ENCODE results near the gene MAP3K12.
A peak's percentile ranks its signal among the peaks of the same experiment; 100 is the strongest.
"Not testable (repeated sequence)": the region's sequence is repeated elsewhere in the genome, so short reads cannot be mapped to it uniquely, and the experiment has no call there.

MAP3K12 gene

GRCh38 chr12:53499266-53500141, at the start of gene MAP3K12:
Gene MAP3K12, minus strand, starts transcription at chr12:53499458. Its CDS starts 12,067 bp downstream, at chr12:53487391.
- peak; percentile 43 to 61 (median 44) for DNase-seq (ENCODE audit: low read depth in 2 of 3, low spot score in 1 of 3)

- DNase-seq (ENCODE audit: low read depth in 2 of 3, low spot score in 1 of 3), result not testable (repeated sequence)
Observed at GRCh38 chr12:53548354-53548753, 49.1 kb upstream of the MAP3K12 start.

- DNase-seq (ENCODE audit: low read depth in 2 of 3, low spot score in 1 of 3), result peak; percentile 8 to 48 (median 42)
Observed at GRCh38 chr12:53543539-53543938, 44.3 kb upstream of the MAP3K12 start.

- DNase-seq (ENCODE audit: low read depth in 2 of 3, low spot score in 1 of 3), result no peak
Observed at GRCh38 chr12:53539526-53539925, 40.3 kb upstream of the MAP3K12 start.

DNA sequence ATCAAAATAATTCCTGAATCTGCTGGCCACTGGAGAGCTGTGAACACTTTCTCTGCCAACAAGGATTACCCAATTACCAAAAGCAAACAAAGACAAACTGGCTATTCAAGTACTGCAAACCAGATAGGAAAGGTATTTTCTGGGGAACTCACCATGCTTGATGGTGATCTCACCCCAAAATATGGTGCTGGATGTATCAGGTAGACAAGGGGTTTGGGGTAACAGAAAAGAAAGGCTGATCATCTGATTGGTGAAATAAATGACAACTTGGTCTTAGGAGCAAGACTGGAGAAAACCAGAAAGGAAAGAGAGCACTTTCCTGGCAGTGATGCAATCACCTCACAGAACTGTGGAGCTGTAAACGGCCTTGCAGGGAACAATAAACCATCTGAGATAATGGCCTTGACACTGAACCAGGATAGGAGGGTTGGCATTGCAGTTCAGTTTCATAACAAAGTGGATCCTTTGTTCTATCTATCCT, 39.0 kb upstream of the MAP3K12 start:
- no peak for DNase-seq (ENCODE audit: low read depth in 2 of 3, low spot score in 1 of 3)

DNA sequence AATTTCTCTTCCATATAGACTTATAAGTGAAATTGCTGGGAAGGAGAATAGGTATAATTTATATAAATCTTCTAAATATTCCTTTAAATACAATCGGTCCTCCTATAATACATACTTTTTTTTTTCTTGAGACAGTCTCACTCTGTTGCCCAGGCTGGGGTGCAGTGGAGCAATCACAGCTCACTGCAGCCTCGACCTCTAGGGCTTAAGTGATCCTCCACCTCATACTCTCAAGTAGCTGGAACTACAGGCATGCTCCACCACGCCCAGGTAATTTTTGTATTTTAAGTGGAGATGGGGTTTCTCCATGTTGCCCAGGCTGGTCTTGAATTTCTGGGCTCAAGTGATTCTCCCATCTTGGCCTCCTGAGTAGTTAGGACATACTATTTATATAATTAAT, 37.7 kb upstream of the MAP3K12 start:
- DNase-seq (ENCODE audit: low read depth in 2 of 3, low spot score in 1 of 3), result no peak

- DNase-seq (ENCODE audit: low read depth in 2 of 3, low spot score in 1 of 3), result no peak
Observed at GRCh38 chr12:53533471-53533870, 34.2 kb upstream of the MAP3K12 start.

- DNase-seq (ENCODE audit: low read depth in 2 of 3, low spot score in 1 of 3), result no peak
Observed at GRCh38 chr12:53532524-53533445, 33.5 kb upstream of the MAP3K12 start.

DNA sequence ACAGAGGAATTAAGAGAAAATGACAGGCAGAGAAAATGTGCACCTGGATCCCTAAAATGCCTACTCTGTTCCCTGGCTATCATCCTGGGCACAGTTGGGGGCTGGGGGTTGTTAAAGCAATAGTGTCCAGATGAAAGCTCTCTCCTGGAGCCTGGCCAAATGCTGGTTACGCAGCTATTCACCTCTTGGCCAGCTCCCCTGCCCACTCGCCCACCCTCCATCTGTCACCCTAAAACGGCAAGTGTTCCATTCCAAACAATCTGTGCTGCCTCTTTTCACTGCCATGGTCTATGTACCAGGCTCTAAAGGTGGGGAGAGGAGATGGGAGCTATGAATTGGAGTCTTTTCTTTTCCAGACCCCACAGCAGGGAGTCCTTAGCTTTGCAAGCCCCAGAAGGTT, 32.8 kb upstream of the MAP3K12 start:
- DNase-seq (ENCODE audit: low read depth in 2 of 3, low spot score in 1 of 3), result no peak

DNA sequence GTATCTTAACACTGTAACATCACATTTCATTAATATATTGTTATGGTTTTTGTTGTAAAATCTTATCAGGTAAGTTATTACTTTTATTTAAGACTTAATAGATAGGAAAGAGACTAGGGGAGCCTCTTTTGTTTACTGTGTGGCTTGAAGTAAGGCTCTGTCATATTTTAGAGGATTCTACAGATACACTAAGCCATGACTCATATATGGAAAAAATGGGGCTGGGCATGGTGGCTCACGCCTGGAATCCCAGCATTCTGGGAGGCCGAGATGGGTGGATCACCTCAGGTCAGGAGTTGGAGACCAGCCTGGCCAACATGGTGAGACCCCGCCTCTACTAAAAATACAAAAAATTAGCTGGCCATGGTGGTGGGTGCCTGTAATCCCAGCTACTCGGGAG, 31.7 kb upstream of the MAP3K12 start:
- no peak for DNase-seq (ENCODE audit: low read depth in 2 of 3, low spot score in 1 of 3)

- DNase-seq (ENCODE audit: low read depth in 2 of 3, low spot score in 1 of 3), result no peak
Observed at GRCh38 chr12:53530061-53530460, 30.8 kb upstream of the MAP3K12 start.

DNA sequence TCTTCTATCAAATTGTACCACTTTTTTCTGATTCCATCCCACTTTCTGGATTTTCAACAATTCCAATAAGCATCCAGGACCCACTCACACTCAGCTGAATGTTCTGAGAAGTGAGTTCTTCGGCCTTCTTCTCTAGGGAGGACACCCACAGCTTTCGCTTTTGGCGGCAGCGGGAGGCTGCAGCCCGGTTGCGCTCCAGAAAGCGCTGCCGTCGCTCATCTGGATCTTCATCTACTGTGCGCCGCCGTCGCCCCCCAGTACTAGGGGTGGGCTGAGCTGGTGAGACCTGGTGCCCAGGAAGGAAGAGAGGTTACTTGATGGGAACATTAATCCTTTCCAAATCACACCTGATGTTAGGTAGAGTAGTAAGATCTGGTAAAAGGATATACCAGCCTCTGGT, 25.2 kb upstream of the MAP3K12 start:
- no peak for DNase-seq (ENCODE audit: low read depth in 2 of 3, low spot score in 1 of 3)

GRCh38 chr12:53523131-53523530, 23.9 kb upstream of the MAP3K12 start:
- no peak for DNase-seq (ENCODE audit: low read depth in 2 of 3, low spot score in 1 of 3)

DNA sequence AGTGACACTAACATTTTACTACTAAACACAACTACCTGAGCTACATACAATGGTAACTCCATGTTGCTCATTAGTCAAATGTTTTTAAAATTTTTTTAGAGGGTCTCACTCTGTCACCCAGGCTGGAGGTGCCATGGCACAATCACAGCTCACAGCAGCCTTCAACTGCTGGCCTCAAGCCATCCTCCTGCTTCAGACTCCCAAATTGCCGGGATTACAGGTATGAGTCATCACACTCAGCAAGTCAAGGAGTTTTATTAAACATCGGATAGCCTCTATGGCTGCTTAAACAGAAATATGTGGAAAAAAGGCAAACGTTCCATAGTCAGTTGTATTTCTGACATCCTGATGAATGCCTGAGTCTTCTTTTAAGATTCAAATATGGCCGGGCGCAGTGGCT, 19.1 kb upstream of the MAP3K12 start:
- no peak for DNase-seq (ENCODE audit: low read depth in 2 of 3, low spot score in 1 of 3)

DNA sequence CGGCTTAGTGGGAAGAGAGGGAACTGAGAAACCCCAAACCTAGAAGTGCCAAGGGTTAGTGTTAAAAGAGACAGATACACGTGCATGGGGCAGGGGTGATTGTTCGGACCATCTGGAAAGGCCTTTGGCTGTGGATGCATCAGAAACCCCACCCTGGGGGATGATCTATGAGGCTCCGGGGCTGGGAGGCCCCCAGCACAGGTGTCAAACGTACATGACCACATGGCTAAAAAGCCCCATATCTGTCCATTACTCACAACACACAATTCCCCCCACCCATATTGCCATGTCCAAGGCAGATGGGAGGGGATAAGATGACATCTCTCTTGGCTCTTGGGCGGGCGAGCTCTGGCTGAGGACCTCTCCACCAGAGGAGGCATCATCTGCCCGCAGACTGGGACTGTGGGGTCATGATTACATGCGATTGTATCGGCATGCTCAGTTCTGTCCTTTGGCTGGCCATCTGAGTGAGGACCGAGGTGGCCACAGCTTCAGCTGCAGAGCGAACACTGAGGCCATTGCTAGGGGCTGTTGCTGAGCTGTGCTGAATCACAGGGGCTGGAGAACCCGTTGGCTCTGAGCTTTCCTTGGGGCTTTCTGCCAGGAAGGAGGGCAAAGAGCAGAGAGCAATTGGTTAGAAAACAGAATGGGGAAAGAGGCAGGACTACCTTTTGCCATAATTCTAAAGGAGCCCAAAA, 17.6 kb upstream of the MAP3K12 start:
- no peak for DNase-seq (ENCODE audit: low read depth in 2 of 3, low spot score in 1 of 3)

DNA sequence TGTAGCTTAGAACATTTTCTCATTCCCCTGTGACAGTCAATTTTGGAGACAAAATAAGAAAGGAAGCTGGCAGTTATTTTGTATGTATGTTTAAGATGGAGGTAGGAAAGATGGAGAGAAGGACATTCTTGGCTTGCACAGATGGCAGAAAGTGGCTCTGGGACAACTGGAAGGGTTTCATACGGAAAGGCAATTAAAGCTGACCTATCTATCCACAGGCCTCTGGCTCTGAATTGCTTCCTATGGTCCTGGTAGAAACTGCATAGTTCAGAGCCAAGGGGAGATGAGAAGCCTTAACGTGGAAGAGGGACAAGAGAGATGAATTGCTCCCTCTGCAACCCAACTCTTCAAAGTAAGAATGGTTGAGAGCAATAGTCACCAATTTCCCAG, 16.0 kb upstream of the MAP3K12 start:
- DNase-seq (ENCODE audit: low read depth in 2 of 3, low spot score in 1 of 3), result no peak

DNA sequence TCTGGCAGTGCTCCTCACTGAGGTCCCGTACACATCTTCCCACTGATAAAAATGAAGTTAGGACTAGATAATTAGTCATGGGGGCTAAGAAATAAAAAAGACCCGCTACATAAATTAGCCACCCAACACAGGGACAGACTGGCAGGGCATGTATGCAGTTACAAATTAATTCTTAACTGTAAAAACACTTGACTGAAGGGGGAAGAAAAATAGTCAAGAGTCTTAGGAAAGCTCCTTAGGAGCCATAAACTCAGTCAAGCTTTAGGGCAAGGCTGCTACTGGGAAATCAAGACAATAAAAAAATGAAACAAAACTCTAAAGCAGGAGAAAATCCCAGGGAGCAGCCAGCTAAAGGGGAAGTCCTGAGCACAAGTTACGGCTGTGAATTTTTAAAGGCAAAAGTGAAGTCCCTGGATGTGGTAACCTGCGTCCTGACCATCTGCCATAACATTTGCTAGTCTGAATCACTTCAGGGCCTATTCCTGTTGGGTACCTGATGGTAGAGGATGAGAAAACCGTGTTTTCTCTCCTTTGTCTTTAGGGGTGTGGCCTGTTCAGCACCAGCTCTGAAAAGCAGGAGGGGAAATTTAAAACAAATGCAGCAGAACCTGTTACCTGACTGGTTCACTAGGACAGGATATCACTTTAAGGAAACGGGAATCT, 15.5 kb upstream of the MAP3K12 start:
- no peak for DNase-seq (ENCODE audit: low read depth in 2 of 3, low spot score in 1 of 3)

DNA sequence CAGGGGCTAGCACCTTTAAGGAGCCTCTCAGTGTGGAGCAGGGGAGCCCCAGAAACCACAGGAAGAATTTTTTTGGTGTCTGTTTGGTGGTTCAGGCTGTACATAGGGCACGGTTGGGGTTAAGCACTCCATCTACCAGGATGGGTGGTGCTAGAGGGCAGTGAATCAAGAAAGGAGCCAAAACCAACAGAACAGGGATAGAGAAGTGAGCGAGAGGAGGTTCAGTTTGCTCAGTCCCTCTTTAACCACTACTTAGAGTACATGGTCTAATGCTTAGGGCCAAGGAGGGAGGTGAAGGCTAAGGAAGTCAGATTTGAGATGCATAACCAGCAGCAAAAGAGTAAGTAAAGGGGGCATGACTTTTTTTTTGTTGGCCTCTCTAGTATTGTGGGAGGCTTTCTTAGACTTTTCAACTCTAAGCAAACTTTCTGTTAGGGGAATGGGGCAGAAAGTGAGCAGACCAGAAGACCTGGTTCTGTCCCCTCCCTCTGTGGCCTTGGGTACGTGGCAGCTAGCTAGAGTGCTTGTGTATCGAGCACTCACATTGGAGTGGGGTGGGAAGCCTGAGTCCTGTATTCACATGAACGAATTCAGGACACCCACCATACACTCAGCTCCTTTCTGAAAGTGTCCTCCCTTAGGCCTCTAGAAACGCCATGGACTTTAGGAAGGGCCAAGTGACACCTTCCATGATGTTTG, 14.6 kb upstream of the MAP3K12 start:
- no peak for DNase-seq (ENCODE audit: low read depth in 2 of 3, low spot score in 1 of 3)

DNA sequence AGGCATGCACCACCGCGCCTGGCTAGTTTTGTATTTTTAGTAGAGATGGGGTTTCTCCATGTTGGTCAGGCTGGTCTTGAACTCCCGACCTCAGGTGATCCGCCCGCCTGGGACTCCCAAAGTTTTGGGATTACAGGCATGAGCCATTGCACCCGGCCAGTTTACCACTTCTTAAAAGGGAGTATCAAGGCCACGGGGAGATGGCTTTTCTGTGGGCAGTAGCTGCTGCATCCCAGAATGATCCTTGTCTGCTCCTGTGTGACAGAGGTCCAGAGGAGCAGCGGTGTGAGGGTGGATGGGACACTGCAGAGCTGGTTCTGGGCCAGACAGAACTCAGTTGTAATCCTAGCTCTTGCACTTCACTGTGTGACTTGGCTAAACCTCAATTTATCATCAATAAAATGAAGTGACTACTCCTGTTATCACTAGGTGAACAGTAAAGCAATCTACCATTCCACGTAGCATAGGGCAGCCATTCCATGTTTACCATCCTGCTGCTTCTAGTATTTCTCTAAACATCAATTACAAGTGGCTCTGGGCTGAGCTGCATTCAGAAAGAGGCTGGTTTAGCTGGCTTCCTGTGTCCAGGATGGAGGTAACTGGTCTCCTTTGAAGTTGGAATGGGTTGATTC, 11.0 kb upstream of the MAP3K12 start:
- no peak for DNase-seq (ENCODE audit: low read depth in 2 of 3, low spot score in 1 of 3)
